IPS-NIHi11 (cell line): ENCODE data around the gene ARFGAP3.

Experiments
- DNase-seq: peaks from one replicate; pipeline ENCODE4 v3.0.0; 2012; ENCODE audit warnings: mixed read lengths, low spot score

ARFGAP3 gene

DNA sequence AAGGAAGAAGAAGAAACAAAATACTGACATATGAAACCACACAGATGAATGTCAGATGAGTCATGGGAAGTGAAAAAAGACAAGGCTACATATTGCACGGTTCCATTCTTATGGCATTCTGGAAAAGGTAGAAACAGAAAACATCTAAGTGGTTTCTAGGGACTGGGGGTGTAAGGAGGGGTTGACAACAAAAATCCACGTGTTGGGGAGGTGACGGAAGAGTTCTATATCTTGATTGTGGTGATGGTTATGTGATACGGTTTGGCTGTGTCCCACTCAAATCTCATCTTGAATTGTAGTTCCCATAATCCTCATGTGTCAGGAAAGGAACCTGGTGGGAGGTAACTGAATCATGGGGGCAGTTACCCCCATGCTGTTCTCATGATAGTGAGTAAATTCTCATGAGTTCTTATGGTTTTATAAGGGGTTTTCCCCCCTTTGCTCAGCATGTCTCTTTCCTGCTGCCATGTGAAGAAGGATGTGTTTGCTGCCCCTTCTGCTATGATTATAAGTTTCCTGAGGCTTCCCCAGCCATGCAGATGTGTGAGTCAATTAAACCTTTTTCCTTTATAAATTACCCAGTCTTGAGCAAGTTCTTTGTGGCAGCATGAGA lies 6.4 kb upstream of the ARFGAP3 start:
- DNase-seq = no peak

GRCh38 chr22:42862045-42862734 lies 5.1 kb upstream of the ARFGAP3 start:
- DNase-seq = no peak

GRCh38 chr22:42860968-42861367 lies 3.9 kb upstream of the ARFGAP3 start:
- DNase-seq = no peak

DNA sequence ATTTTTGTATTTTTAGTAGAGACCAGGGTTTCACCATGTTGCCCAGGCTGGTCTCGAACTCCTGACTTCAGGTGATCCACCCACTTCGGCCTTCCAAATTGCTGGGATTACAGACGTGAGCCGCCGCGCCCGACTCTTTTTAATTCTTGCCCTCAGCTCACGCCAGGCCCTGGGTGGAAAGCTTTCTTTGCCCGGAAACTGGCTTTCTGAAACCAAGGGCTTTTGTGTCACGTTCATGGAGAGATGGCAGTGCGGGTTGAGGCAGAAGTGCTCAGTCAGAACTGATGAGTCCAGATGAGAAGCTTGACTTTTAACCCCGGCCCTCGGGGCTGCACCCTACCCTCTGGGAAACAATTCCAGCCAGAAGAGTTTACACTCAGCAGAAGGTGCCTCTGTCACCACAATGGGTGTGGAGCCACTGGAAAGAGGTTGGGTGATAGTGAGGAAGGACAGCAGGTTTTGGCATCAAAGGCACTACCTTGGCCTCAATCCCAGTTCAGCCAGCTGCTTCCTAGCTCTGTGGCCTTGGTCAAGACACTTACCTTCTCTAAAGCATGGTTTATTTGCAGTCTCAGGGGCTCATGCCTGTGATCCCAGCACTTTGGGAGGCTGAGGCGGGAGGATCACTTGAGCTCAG lies 890 bp upstream of the ARFGAP3 start:
- DNase-seq = no peak

DNA sequence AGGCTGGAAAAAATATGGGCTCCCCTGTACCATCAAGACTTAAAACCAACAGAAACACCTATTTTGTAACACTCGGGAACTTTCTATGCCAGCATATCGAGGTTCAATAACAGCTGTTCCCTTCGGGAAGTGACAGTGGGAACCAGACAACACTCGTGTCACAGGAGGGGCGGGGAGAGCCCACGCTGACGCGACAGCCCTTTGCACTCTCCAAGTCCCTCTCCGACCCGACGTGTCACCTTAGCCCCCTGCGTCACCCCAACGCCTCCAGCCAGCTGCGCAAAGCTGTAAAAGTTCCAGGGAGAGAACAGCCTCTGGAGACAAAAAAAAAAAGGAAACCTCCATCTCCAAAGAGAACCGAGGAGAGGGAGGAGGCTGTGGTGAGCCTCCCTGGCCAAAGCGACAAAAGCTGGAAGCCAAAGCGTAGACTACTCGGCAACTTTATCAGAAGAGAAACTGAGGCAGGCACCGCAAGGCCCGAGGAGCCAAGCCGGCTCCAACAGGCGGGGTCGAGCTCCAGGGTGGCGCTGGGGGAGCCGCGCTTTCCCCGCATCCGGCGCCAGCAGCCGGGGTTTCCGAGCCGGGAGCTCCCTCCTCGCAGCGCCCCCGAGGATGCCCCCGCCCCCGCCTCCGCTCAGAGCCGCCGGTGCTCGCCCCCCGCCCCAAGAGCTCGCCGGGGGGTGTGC lies 751 bp downstream of the ARFGAP3 start:
- no peak for DNase-seq

DNA sequence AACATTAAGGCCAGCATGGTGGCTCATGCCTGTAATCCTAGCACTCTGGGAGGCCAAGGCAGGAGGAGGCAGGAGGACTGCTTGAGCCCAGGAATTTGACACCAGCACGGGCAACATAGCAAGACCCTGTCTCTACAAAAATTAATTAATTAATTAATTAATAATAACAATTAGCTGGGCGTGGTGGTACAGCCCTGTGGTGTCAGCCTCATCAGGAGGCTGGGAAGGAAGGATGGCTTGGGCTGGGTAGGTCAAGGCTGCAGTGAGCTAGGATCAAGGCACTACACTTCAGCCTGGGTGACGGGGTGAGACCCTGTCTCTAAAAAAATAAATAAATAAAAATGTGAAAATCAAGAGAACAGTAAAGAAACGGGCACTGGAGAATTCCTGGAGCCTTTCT lies 1.4 kb downstream of the ARFGAP3 start:
- no peak for DNase-seq

GRCh38 chr22:42855211-42855610 lies 1.9 kb downstream of the ARFGAP3 start:
- no peak for DNase-seq

DNA sequence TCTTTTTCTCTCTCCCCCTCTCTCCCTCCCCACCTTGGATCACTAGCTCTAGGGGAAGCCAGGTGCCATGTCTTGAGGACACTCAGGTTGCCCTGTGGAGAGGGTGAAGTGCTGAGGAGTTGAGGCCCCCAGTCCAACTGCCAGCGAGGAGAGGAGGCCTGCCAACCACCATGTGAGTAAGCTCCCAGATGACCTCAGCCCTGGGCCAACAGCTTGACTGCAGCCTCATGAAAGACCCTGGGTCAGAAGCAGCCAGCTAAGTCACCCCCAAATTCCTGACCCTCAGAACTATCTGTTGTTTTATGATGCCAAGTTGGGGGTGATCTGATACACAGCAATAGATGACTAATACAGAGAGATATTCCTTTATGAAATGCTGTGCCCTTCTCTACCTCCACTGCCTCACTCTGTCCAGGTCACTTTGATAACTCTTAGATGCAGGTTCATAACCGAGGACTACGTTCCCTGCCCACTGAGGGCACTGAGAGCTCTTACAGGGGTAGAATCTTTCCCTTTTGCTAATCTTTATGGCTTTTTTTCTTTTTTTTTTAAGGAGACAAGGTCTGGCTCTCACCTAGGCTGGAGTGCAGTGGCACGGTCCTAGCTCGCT lies 8.0 kb downstream of the ARFGAP3 start:
- DNase-seq = no peak

GRCh38 chr22:42847110-42847509 lies 10.0 kb downstream of the ARFGAP3 start:
- DNase-seq = no peak

DNA sequence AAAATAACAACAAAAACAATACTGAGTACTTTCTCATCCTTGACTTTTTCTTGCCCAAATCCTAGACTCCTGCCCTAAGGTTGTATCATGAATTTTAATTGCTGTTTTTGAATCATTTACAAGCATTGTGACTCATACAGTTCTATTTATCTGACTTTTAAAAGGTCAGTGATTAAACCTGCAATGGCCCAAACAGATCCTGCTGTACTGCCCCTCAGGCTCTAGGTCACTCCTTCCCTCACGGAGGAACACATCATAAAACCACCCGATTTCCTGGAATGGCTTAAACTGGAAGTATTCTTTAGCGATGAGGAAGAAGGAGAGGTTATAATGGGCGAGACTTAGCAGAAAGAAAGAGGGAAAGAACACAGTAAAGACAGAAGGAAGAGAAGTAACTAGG lies 12.3 kb downstream of the ARFGAP3 start:
- no peak for DNase-seq

DNA sequence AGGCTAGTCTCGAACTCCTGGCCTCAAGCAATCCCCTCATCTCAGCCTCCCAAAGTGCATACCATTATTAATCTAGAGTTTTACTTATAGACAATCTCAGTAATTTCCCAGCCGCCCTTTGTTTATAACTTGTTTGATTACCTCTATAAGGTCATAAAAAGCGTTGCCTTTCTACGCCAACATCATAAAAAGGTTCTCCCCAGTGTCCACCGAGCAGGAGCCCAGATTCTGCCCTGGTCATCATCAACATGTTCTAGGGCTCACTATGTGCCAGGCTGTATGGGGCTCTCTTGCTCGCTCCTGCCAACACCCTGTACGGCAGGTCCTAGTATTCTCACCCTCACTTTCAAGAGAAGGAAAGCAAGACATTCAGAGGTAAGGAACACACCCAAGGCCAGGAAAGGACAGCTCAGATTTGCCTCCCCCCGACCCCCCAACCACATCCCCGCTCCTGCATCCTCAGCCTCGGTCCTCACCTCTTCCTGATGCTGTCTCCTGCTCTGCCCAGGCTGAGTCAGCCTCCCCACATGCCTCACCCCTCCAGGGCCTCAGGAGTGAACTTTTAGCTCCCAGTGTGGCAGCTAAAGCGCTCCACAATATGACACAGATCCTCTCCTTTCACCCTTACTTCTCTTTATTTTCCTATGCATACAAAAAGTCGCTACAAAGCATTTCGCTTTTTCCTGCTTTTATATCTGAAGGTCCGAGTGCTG lies 14.3 kb downstream of the ARFGAP3 start:
- DNase-seq = no peak

DNA sequence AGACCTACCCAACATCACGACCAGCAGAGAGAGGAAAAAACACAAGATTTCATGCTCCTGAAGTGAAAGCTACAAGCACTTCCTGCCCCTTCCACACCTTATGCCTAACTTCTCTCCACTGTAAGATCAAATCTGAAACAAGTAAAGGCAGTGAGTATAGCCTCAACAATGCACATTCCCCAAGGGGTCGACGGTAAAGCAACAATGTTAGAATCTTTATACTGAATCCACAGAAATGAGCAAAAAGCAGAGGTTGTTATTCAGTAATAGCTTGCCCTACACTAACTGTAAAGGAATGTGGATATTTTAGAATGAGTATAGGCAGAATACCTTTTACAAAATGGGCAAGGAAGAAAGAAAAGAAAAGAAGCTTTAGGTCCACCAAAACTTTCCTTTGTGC lies 15.6 kb downstream of the ARFGAP3 start:
- no peak for DNase-seq

GRCh38 chr22:42837556-42837955 lies 19.5 kb downstream of the ARFGAP3 start:
- DNase-seq = no peak

DNA sequence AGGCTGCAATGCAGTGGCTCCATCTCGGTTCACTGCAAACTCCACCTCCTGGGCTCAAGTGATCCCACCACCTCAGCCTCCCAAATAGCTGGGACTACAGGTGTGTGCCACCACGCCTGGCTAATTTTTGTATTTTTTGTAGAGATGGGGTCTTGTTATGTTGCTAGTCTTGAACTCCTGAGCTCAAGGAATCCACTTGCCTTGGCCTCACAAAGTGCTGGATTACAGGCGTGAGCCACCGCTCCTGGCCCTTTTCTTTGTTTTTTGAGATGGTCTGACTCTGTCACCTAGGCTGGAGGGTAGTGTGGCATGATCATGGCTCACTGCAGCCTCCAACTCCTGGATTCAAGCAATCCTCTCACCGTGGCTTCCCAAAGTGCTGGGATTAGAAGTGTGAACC lies 21.0 kb downstream of the ARFGAP3 start:
- DNase-seq = no peak

DNA sequence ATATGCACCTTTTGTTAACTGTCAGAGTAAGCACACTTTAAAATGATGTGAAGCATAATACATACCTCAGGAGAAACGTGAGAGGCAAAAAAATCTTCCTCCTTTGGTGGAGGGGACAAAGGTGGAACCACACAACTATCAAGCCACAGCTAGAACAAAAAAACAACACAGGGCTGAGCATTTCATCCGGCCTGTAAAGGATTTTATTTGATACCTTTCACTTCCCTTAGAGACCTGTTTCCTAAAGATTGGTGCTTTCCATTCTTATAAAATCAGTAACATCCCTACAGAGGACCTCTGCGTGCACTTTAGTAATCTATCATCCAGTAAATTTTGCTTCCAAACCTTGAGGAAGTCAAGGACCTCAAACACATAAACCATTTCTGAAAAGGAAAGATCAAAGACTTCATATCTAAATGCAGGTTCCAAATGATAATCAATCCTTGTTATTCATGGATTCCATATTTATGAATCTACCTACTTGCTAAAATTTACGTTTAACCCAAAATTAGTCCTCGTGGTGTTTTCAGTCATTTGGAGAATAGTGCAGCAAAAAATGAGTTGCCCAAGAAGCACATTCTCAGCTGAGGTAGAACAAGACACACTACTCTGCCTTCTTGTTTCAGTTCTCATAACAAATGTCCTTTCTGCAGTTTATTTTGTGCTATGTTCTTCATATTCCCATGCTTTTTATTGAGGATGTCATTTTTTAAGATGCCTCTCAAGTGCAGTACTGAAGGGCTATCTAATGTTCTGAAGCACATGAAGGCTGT lies 22.7 kb downstream of the ARFGAP3 start:
- no peak for DNase-seq

DNA sequence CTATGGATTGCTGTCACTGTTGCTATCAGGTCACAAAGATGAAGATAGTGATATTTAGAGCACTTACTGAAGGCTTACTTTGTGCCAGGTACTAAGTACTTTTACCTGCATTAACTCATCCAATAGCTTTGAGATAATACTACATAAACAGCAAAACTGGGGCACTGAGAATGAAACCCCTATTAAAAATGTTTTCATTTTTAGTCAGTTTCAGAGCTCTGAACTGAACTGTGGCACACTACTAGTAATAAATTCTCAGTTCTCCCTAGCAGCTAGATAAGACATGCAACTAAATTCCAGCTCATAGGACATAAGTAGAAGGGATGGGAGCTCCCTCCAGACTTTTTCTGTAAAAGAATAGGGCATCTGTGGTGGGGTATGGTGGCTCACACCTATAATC lies 24.0 kb downstream of the ARFGAP3 start:
- DNase-seq = no peak

- no peak for DNase-seq
Observed at GRCh38 chr22:42831712-42832111, 25.4 kb downstream of the ARFGAP3 start.

GRCh38 chr22:42830161-42830560 lies 26.9 kb downstream of the ARFGAP3 start:
- DNase-seq = no peak

GRCh38 chr22:42829302-42829701 lies 27.8 kb downstream of the ARFGAP3 start:
- no peak for DNase-seq

DNA sequence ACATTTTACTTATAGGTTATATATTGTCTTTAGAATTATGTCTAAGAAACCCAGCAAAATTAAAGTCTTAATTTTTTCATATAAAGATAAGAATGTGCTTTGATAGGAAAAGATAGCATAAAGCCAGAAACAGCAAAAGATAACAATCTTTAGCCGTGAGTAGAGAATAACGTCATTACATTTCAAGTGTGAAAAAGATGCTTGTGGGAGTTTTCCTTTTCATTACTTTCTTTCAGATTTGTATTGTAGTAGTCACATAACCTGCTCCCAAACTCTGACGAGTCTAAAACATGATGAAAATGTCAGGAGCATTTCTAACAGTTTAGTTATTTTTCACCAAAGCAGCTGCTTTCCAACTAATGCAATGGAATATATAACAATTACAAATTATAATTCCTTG lies 31.3 kb downstream of the ARFGAP3 start:
- no peak for DNase-seq

DNA sequence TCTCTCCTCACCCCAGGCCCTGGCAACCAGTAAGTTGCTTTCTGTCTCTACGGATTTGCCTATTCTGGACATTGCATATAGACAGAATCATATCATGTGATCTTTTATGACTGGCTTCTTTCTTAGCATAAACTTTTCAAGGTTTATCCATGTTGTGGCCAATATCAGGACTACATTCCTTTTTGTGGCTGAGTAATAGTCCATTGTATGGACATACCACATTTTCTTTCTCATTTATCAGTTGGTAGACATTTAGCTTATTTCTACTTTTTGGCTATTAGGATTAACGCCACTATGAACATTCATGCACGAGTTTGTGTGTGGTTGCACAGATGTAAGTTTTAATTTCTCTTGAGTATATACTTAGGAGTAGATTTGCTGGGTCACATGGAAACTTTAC lies 35.7 kb downstream of the ARFGAP3 start:
- DNase-seq = no peak
